Stimulated activated CD4-positive, alpha-beta T cell treated with anti-CD3 and anti-CD28 coated beads, TNF-alpha, amount 100 ng/mL, for 24 hours (primary cell): Measurements from ENCODE around the gene OR13J1.

Experiments used
- DNase-seq, 3 experiments: peaks; one replicate each; pipeline ENCODE4 v3.0.0-alpha.2; 2020; ENCODE audit warnings: low read depth in 3 of 3

Gene OR13J1

DNA sequence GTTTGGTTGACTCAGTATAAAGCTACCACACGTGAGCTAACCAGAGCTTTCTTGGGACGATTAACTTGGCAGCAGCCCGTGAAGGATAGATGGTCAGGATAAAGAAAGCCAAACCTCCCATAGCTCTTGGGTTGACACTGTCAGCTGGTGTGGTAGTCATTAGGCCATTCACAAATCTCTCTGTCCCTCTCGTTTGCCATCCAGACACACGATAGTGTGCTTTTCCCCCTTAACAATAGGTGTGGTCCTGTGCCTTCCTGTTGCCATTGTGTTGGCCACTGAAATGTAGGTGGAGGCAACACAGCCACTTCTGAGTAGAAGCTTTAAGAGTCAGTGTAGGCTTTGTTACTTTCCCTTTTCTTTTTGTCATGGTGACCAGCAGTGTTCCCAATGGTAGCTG, 11.7 kb downstream of the OR13J1 start:
- DNase-seq: no peak

GRCh38 chr9:35856882-35857281, 13.3 kb downstream of the OR13J1 start:
- DNase-seq: no peak

GRCh38 chr9:35856206-35856605, 14.0 kb downstream of the OR13J1 start:
- DNase-seq: no peak

DNA sequence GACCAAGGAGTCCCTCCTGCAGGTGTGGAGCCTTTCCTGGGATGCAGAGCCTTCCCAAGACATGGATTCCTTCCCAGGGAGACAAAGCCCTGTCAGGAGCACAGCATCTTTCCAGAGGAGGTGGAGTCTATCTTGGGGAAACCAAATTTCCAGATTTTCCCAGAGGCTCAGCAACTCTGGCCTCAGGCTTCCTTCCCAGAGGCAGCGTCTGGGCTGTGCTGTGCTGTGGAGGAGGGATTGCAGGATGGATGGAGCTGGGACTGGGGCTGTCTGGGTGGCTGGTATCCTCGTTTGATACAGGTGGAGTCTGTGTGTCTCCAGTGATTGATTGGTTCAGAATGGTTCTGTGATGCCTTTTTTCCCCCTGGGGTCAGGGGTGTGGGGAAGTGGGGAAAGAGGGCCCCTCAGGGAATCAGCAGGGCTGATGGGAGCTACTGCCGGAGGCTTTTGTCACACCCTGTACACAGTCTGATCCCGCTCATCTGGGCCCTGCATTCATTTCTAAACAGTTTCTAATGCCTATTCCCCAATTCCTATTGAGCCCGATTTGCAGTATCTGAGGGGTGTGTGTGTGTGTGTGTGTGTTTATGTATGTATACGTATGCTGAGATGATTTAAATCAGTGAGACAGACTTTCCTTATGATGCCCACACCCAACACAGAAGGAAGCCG, 16.0 kb downstream of the OR13J1 start:
- no peak for DNase-seq

DNA sequence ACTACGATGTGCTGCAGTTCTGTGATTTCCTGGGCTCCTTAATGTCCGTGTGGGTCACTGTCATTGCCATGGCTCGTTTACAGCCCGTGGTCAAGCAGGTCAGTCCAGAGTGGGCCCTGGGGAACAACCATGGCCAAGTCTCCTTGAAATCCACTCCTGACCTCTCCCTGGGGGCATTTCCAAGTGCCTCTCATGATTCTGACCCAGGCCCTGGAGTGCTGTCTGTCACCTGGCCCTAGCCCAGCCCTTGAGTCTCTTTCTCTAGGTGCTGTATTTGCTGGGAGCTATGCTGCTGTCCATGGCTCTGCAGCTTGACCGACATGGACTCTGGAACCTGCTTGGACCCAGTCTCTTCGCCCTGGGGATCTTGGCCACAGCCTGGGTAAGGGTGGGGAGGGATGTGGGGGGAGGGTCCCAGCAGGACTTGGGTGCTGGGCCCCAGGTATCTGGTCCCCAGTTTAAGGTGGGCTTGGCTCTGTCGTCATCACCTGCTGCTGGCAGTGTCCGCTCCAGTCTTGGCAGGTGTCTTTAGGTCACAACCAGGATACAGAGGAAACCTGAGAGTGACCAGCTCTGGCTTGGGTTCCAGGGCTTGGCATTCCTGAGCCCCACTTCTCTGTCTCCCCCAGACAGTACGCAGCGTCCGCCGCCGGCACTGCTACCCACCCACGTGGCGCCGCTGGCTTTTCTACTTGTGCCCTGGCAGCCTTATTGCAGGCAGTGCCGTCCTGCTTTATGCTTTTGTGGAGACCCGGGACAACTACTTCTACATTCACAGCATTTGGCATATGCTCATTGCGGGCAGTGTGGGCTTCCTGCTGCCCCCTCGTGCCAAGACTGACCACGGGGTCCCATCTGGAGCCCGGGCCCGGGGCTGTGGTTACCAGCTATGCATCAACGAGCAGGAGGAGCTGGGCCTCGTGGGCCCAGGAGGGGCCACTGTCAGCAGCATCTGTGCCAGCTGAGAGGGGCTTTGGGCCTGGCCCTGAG, 17.0 kb downstream of the OR13J1 start:
- no peak for DNase-seq

DNA sequence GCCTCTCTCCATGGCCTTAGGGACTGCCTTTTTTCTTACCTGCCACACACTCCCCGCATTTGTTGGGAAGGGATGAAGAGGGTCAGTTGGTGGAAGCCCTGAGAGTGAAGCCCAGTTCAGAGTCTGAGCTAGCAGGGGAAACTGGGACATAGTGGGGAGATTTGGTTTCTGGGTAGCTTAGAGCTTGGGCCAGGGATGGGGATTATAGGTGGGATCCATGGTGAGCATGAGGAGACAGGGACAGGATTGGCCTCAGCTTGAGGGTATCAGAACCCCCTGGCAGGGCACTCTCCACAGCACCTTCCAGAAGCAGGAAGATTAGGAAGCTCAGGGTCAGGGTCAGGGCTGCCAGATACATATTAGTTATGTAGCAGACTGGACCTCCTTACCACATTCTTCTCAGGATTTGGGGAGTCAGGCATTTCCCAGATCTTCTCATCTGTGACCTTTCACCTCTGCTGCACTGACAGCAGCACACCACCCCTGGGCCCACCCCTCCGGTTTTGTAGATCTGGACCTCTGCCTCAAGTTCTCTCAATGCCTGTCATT, 17.9 kb downstream of the OR13J1 start:
- DNase-seq: no peak

DNA sequence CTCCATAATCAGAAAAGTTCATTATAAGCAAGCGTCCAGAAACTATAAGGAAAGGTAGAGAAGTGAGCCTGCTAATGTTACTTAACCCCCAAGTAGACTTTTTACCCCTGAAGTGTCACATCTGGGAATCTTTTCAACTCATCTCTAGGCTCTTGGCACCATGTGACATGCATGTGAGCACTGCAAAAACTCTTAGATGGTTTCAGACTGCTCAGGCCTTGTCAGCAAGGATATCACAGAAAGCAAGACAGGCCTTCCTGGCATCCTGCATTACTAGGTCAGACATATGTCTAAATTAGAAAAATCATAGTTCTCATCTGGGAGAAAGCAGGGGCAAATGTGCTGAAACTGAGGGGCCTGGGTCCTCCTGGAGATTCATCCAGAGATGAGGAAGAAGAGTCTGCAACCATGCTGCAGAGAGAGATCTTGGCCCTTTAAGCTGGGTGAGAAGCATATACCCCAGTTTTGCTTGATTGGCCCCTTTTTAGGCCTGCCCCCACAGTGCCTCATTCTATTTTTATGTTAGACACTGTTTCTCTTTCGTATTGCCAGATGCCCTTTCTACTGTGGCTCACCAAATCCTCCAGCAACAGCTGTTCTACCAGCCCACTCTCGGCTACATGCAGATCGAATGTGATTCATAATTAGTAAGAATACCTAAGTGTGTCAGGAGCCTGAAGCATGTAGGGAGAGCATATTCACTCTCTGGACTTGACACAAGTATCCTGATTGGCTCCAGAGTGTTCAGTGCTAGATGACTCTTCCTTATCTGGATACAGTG, 22.2 kb downstream of the OR13J1 start:
- peak in 1 of 3 experiments; percentile 24 for DNase-seq

GRCh38 chr9:35845824-35846771, 24.1 kb downstream of the OR13J1 start:
- no peak for DNase-seq

DNA sequence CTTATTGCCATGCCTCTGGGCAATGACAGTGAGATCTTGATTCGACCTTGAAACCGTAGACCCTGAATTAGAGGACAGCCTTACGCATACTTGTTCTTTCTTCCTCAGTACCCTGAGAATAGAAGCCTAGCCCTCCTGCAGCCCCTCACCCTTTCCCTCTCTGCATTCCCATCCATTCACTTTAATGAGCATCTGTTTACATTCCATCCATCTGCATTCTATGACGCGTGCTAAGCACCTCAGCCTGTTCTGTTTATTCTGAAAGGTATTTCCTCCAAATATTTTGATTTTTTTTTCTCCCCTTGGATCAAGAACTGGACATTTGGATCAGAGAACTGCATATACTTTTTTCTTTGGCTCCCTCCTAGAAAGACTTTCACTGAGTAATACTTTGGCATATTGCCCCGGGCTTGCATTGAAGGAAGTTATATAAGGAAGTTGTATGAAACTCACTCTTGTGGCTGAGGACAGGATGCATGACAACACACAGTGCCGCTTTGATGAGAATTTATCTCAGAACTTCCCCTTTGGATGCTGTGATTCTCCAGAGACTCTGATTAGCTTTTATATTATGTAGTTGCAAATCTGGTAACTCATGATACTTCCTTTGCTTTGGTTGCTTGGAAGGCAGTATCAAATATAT, 25.5 kb downstream of the OR13J1 start:
- DNase-seq: no peak

DNA sequence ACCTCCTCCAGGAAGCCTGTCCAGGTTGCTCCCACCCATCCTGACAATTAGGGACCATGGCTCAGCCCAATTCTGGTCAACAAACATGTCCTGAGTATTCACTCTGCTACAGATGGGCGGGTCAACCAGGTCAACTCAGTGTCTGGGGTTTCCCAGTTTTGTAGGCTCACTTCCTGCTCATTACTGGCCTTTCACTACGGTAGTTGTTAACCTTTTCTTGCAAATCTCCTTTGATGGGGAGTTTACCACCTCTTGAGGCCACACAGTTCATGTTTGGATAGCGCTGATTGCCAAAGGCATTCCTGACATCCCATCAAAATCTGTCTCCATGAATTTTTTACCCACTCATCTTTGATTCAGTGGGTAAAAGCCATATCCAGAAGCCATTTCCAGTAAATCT, 27.4 kb downstream of the OR13J1 start:
- no peak for DNase-seq

DNA sequence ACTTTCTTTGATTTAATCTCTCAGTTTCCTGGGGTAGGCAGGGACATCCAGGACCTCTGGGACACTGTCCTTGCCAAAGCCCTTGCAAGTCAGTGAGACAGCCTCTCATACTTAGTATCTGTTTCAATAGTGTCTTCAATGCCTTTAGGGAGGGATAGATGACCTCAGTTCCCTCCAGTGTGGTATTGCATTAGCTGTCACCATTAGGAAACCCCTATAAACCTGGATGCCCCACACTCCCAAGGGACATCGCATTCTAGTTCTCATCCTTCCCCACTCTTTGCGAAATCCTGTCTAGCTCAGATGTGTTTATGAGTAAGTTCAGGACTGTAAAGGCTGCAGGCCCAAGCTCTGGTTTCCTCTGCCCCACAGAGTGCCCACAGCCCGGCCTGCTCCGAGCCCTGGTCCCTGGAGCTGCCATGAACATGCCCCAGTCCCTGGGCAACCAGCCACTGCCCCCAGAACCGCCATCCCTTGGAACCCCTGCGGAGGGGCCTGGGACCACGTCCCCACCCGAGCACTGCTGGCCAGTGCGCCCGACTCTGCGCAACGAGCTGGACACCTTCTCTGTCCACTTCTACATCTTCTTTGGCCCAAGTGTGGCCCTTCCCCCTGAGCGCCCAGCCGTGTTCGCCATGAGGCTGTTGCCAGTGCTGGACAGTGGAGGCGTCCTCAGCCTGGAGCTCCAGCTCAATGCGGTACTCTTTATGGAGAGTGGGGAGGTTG, 28.0 kb downstream of the OR13J1 start:
- no peak for DNase-seq

DNA sequence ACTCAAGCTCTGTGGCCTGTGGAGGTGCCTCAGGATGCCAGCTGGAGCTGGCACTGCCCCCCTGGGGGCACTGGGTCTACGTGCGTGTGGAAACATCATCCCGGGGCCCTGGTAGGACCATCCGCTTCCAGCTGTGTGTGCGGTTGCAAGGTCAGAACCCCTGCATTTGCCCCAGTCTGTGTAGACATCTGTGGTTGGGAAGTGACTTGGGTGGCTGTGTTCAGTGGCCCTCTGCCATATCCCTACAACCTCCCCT, 28.6 kb downstream of the OR13J1 start:
- no peak for DNase-seq

DNA sequence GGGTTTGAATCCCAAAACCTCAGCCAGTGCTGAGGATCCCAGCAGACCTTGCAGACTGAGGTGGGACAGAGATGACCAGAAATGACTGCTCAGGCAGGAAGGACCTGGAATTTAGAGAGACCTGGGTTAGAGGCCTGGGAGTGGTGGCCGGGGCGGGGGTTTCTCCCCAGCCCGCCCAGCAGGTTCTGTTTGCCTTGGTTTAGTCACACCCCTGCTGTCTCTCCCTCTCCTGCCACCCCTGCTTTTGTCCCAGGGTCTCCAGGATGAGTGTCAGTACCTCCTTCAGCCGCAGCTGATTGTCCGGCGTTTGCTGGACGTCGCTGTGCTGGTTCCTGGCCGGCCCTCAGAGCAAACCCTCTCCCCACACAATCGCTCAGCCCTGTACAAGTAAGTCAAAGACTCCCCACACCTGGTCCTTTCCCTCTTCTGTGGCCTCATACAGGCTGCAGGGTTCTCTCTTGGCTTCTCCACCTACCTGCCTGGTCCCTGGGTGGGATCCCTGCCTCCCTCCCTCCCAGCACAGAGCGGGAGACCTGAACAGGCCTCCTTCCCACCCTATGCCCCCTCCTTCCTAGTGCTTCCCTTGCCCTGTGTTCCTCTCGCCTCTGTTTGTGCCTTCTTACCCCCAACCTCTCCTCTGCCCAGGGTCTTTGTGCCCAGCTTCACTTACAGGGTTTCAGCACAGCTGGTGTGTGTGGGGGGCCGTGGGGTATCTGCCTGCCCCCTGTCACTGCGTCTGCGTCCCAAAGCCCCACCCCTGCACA, 29.1 kb downstream of the OR13J1 start:
- no peak for DNase-seq

- DNase-seq: no peak
These were observed 30.3 kb downstream of the OR13J1 start for GRCh38 chr9:35839926-35840325.

GRCh38 chr9:35836595-35836994, 33.6 kb downstream of the OR13J1 start:
- DNase-seq: no peak

DNA sequence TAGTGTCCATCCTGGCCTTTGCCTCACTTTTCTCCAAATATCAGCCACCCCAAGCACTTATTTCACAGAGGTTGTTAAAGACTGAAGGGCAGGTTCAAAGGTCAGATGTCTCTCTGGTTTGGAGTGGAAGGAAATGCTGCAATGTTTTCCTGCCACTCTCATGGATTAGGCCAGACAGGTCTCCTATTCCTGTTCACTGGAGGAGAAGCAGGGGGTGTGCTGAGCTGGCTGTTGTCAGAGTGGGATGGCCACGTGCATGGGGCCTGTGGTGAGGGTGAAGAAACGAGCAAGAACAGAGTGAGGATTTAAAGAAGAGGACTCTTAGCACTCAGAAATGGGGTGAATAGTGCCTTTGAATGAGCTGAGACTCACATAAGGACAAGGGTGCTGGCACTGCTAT, 34.4 kb downstream of the OR13J1 start:
- no peak for DNase-seq

DNA sequence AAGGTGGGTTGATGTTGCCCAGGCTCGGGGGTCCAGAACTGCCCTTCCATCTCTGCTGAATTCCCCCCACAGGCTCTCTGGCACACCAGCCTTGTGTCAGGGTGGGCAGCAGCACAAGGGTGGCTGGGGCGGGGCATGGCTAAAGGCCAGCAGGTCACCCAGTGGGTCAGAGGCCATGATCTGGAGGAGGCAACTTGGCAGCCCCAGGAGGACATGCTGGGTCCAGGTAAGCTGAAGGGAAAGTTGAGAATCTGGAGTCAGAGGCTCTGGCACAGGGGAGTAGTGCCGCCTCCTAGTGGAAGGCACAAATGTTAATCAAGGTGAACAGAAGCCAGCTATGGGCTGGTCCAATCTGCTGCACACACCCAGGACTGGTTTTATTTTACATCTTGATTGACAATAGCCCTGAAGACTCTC, 35.0 kb downstream of the OR13J1 start:
- no peak for DNase-seq

DNA sequence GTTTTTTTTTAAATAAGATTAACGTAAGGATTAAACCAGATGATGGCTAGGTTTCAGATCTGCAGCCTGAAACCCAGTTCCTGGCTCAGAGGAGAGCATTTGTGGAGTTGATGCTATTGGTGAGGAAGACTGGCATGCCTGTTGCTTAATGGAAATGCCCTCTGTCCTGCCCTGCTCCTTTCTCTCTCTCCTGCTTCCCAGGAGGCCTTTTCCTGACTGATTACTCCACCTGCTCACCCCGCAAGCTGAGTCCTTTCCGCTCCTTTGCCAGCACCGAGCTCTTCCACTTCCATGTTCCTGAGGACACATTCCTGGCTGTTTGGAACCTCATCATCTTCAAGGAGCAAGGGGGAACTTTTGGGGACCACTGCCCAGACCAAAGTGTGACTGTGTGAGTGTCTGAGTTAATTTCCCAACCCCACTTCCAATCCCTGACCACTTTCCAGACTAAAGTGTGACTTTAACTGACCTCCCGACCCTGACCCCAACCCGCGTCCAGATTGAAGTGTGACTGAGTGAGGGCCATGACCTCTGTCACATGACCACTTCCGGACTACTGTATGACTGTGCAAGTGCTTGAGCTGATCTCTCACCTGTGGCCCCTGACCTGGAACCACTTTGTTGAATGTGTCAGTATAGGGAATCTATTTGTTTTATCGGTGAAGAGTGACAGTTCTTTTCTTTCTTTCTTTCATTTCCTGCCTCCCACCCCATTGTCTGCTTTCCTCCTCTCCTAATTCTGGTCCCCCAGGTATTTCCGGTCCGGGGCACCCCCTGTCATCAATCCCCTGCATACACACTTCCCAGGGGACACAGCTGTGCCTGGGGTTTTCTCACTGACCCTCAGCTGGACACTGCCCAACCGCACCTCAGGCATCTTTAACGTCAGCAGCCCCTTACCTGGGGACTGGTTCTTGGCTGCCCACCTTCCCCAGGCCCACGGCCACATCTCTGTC, 35.7 kb downstream of the OR13J1 start:
- DNase-seq: no peak
